Left renal cortex interstitium (tissue), 4 donors: ENCODE measurements around the gene DEK. TPM values are rescaled to one million over a fixed set of nuclear protein-coding genes. Genes with fewer than 3 reads are reported as not detected.
A peak's percentile ranks its signal among the peaks of the same experiment; 100 is the strongest.
"Not testable (repeated sequence)": the region's sequence is repeated elsewhere in the genome, so short reads cannot be mapped to it uniquely, and the experiment has no call there.

Source experiments
- DNase-seq, 4 donors: peaks; one replicate each; pipeline ENCODE4 v3.0.0-alpha.2; 2013; ENCODE audit warnings: low read depth in 4 of 4, low spot score in 2 of 4, missing footprints in 1 of 4
- polyA plus RNA-seq, 4 donors: library from polyadenylated mRNA; unstranded; fragments of 120-200 nt; gene quantifications; one replicate each; pipeline ENCODE4 v1.2.1, GENCODE V29; 2013; ENCODE audit not compliant: insufficient read length in 4 of 4

The DEK gene
- polyA plus RNA-seq, 4 donors: 208 to 219 (median 215) TPM

DNA sequence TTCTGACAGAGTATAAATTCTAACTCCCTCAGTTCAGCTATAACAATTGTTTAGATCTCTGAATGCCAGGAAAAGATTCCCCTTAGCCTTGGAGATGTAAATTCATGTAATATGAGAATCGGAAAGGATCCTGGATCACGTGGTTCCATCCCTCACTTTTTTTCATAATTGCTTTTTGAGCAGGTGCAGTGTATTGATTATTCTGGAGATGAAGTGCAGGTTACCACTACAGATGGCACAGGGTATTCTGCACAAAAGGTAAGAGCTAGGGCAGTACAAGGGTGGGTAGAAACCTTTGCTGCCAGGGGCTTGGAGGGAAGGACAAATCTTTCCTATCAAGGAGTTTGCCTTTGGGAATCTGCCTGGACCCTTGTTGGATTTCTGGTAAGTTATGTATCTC is 56.4 kb downstream of the DEK start:
- DNase-seq: no peak

GRCh38 chr6:18207438-18207837 is 56.9 kb downstream of the DEK start:
- no peak for DNase-seq

DNA sequence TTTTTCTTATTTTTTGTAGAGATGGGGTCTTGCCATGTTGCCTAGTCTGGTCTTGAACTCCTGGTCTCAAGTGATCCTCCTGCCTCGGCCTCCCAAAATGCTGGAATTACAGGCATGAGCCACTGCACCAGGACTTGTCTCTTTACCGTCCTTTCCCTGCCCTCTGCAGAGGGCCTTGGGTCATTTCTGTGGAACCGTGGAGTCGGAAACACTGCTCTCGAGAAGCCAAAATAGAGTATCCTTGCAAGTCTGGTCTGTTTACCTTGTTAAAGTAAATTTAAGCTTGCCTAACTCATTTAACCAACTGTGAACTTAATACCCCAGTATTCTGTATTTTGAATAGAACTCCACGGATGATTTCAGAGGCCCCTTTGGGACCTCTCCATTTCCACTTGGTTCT is 57.7 kb downstream of the DEK start:
- DNase-seq: no peak

GRCh38 chr6:18204691-18205090 is 59.6 kb downstream of the DEK start:
- DNase-seq: no peak

DNA sequence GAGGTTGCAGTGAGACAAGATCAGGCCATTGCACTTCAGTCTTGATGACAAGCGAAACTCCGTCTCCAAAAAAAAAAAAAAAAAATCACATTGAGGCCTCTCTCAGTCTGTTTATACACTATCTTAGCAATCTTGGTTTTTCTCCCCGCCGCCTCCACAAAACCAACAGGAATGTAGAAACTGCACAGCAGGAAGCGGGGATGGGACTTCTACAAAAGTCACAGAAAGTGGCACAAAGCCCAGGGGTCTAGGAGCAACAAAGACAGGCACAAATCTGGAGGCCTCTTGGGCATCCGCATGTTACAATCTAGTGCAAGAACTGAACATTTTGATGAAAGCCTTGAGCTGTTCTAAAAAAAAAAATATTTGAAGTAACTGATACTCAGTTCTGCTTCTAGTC is 60.5 kb downstream of the DEK start:
- no peak for DNase-seq

DNA sequence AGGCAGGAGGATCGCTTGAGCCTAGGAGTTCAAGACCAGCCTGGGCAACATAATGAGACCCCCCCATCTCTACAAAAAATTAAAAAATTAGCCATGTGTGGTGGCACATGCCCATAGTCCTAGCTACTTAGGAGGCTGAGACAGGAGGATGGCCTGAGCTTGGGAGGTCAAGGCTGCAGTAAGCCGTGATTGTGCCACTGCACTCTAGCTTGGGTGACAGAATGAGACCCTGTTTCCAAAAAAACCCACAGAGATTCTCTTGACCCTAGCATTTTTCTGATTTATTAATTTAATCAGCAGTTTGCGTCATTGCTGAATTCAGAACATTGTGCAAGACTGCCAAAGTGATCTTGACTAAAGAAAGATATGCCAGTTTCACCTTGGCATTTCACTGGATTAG is 72.3 kb downstream of the DEK start:
- no peak for DNase-seq

- DNase-seq: no peak
Measured at GRCh38 chr6:18189196-18189595, 75.1 kb downstream of the DEK start.

DNA sequence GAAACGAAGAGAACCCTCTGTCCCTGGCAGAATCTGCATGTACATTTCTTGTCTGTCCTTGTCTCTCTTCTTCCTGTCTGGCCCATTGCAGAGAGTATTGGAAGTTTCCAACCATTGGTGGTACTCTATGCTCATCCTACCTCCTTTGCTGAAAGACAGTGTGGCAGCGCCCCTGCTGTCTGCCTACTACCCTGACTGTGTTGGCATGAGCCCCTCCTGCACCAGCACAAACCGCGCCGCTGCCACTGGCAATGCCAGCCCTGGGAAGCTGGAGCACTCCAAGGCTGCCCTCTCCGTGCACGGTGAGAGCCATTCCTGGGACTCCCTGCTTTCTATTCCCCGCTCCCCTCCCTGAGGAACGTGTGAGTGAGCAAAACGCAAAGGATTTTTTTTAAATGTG is 76.6 kb downstream of the DEK start:
- no peak for DNase-seq

- no peak for DNase-seq
Measured at GRCh38 chr6:18186540-18187250, 77.6 kb downstream of the DEK start.

- DNase-seq: no peak
Measured at GRCh38 chr6:18186033-18186432, 78.3 kb downstream of the DEK start.

- no peak for DNase-seq
Measured at GRCh38 chr6:18185624-18186023, 78.7 kb downstream of the DEK start.

GRCh38 chr6:18183766-18184165 is 80.6 kb downstream of the DEK start:
- DNase-seq: peak in 2 of 4 donors; percentile 7 to 39

DNA sequence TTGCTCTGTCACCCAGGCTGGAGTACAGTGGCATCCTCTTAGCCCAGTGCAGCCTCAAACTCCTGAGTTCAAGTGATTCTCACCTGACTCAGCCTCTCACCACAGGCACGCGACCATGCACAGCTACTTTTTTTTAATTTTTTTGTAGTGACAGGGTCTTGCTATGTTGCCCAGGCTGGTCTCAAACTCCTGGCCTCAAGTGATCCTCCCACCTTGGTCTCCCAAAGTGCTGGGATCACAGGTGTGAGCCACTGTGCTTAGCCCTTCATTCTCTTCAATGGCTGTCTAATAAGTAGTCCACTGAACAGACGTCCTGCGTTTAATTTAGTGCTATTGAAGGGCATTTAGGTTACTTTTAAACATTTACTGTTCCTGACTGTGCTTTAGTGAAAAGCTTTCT is 81.8 kb downstream of the DEK start:
- no peak for DNase-seq

DNA sequence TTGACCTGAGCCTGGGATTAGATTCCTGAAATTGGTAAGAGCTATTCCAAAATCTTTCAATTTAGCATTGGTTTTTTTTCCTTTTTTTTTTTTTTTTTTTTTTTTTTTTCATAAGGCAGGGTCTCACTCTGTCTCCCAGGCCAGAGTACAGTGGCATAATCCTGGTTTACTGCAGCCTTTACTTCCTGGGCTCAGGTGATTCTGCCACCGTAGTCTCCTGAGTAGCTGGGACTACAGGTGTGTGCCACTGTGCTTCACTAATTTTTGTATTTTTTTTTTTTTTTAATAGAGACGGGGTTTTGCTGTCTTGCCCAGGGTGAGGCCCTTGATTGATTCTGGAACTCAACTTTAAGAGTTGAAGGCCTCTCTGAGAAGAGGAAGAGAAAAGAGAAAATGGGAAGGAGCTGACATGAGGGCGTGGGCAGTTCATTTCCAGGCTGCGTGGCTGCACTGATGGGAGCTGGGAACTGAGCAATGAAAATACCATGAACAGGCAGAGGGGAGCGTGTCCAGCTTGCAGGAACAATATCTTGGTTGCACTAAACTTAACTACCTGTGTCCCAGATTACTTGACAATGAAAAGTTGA is 84.5 kb downstream of the DEK start:
- DNase-seq: no peak

DNA sequence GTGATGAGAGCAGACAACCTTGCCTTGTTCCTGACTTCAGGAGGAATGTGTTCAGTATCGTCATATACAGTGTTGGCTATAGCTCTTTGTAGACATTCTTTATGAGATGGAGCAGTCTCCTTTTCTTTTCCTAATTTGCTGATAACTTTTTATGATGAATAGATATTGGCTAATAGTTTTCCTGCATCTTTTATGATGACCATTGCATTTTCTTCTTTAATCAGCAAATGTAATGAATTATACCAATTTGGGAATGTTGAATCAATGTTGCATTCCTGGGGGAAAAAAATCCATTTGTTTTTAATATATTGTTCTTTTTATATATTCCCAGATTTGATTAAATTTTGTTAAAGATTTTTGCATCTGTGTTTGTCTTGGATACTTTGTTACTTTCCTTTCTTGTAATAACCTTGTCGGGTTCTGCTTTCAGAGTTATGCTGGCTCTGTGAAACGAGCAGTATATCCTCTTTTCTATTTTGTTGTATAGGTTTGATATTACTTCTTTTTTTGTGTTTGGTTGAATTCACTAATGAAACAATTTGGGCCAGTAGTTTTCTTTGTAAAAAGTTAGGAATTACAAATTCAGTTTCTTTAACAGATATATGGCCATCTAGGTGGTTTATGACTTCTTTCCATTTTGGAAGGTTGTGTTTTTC is 85.2 kb downstream of the DEK start:
- no peak for DNase-seq

GRCh38 chr6:18177286-18177965 is 86.9 kb downstream of the DEK start:
- no peak for DNase-seq

- DNase-seq: not testable (repeated sequence)
Measured at GRCh38 chr6:18176198-18176597, 88.1 kb downstream of the DEK start.
